ENCODE results near the gene PLG. TPM values are rescaled to one million over a fixed set of nuclear protein-coding genes. Genes with fewer than 3 reads are reported as not detected.
A peak's percentile ranks its signal among the peaks of the same experiment; 100 is the strongest.

Gene PLG
- total RNA-seq, 1 experiment from 2014 or later, result not detected

DNA sequence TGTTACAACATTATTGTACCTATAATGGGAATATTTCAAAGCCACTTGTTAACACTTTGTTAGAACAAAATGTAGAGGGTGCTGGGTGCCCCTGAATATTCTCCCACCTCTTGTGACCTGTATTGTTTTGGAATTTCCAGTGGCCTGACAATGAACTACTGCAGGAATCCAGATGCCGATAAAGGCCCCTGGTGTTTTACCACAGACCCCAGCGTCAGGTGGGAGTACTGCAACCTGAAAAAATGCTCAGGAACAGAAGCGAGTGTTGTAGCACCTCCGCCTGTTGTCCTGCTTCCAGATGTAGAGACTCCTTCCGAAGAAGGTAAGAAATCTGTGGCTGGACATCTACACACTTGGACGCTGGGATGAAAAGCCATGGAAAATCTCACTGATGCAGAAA is 28.9 kb downstream of the PLG start:
- Histone ChIP-seq H3K9me3 (ENCODE audit: insufficient read depth, low read depth) (no peaks in the 10 kb centered on the region), H3K27ac (no peak overlapping the region), H3K4me1 (replicated peaks; ENCODE audit: insufficient read depth) (no peaks in the 10 kb centered on the region), H4K20me1 (ENCODE audit: insufficient read depth) (no peaks in the 10 kb centered on the region), H3K4me2 (no peak overlapping the region), H3K4me3 (no peak overlapping the region), H3K36me3 (ENCODE audit: low read depth) (no peaks in the 10 kb centered on the region), H3K27me3 (ENCODE audit: insufficient read depth, low read depth) (no peaks in the 10 kb centered on the region), H3K9me2 (ENCODE audit: insufficient read depth) (no peaks in the 10 kb centered on the region), H3K79me2 (ENCODE audit: low read depth) (no peaks in the 10 kb centered on the region), H3F3A (ENCODE audit: insufficient read depth, low read depth) (no peaks in the 10 kb centered on the region), H2AFZ (no peak overlapping the region)
- TF ChIP-seq, protein P1, sequence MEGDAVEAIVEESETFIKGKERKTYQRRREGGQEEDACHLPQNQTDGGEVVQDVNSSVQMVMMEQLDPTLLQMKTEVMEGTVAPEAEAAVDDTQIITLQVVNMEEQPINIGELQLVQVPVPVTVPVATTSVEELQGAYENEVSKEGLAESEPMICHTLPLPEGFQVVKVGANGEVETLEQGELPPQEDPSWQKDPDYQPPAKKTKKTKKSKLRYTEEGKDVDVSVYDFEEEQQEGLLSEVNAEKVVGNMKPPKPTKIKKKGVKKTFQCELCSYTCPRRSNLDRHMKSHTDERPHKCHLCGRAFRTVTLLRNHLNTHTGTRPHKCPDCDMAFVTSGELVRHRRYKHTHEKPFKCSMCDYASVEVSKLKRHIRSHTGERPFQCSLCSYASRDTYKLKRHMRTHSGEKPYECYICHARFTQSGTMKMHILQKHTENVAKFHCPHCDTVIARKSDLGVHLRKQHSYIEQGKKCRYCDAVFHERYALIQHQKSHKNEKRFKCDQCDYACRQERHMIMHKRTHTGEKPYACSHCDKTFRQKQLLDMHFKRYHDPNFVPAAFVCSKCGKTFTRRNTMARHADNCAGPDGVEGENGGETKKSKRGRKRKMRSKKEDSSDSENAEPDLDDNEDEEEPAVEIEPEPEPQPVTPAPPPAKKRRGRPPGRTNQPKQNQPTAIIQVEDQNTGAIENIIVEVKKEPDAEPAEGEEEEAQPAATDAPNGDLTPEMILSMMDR (conservative IDR thresholded peaks at IDR 0.05), result peak; percentile 28; the same call in 1 of the 2 replicates
- no peak for TF ChIP-seq EZH2 (IDR thresholded peaks at IDR 0.05; ENCODE audit: low read depth)
- no TSS peak for BruUV-seq (replicated peaks)
- POLR2A ChIA-PET (ENCODE audit: unreplicated experiment), result no interaction called here
- DNase-seq, result no peak
- CTCF ChIA-PET, result no interaction called here
- intact Hi-C loops (cut with micrococcal nuclease; ENCODE audit: unreplicated experiment), result no loop called here

DNA sequence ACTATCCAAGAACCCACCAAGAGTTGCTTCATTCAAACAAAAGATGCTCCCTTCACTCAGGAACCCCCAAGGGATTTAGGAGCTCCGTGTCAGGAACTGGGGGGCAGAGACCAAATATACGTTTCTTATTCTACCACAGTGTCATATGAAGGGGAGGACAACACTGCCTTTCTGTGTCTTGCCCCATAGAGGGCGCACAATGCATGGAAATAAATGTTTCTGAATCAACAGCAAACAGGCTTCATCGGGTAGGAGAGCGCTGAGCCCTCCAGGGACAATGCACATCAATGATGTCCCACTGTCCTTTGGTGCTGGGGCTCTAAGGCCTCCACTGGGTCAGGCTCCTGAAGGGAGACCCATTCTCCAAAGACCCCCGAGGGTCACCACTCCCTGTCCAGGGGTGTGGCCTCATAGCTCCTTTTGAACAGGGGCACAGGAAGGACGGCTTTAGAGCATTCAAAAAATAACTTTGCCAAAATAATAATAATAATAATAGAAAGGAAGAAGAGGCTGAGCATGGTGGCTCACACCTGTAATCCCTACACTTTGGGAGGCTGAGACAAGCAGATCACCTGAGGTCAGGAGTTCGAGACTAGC is 31.1 kb downstream of the PLG start:
- intact Hi-C loops (cut with micrococcal nuclease; ENCODE audit: unreplicated experiment), result loop anchor here (1.0 to 2.0 kb wide), 2 partner anchors 638 to 641 kb away; no protein-coding TSS in a partner anchor
- Histone ChIP-seq H3K79me2 (ENCODE audit: low read depth) (no peaks in the 10 kb centered on the region), H3K27ac (no peak overlapping the region), H4K20me1 (ENCODE audit: insufficient read depth) (no peaks in the 10 kb centered on the region), H3K36me3 (ENCODE audit: low read depth) (no peaks in the 10 kb centered on the region), H3K4me1 (replicated peaks; ENCODE audit: insufficient read depth) (no peaks in the 10 kb centered on the region), H3K9me2 (ENCODE audit: insufficient read depth) (no peaks in the 10 kb centered on the region), H3K27me3 (ENCODE audit: insufficient read depth, low read depth) (no peaks in the 10 kb centered on the region), H2AFZ (no peak overlapping the region), H3K9me3 (ENCODE audit: insufficient read depth, low read depth) (no peaks in the 10 kb centered on the region), H3K4me3 (no peak overlapping the region), H3F3A (ENCODE audit: insufficient read depth, low read depth) (no peaks in the 10 kb centered on the region), H3K4me2 (no peak overlapping the region)
- no TSS peak for BruUV-seq (replicated peaks)
- DNase-seq, result peak in 1 of 2 experiments; percentile 6
- ChIA-PET POLR2A (ENCODE audit: unreplicated experiment) (no interaction called here), CTCF (interaction anchor here (0.6 kb wide), 1 partner anchor 616 kb away, joined by 3 read pairs; no protein-coding TSS in a partner anchor)
- no peak for TF ChIP-seq EZH2 (IDR thresholded peaks at IDR 0.05; ENCODE audit: low read depth)
- TF ChIP-seq, protein P1 (conservative IDR thresholded peaks at IDR 0.05), result peak; percentile 70

DNA sequence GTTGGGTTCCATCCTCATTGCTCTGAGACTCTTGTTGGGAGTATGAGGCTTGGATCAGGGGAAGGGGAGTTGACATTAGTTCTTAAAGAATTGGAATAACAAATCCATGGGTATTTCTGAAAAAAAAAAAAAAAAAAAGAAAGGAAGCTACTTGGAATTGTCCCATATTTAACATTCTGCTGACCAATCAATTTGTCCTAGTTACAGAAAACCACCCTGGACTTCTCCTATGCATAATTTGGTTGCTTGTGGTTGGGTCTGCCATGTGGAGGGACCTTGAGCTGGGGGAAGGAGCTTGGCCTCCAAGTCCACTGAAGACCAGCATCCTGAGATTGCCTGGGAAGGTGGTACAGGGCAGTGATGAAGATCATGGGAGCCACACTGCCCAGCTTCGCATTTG is 32.6 kb downstream of the PLG start:
- CTCF ChIA-PET, result interaction anchor here (0.5 to 0.6 kb wide), 2 partner anchors 634 to 871 kb away, joined by 3 to 4 read pairs; no protein-coding TSS in a partner anchor
- H3K4me3 ChIP-seq, result no peak overlapping the region
- no peaks in the 10 kb centered on the region for H3K36me3 ChIP-seq (ENCODE audit: low read depth)
- no peaks in the 10 kb centered on the region for H3K9me3 ChIP-seq (ENCODE audit: insufficient read depth, low read depth)
- H3K4me1 ChIP-seq (replicated peaks; ENCODE audit: insufficient read depth), result no peaks in the 10 kb centered on the region
- intact Hi-C loops (cut with micrococcal nuclease; ENCODE audit: unreplicated experiment), result no loop called here
- TF ChIP-seq EZH2 (IDR thresholded peaks at IDR 0.05; ENCODE audit: low read depth), result no peak
- POLR2A ChIA-PET (ENCODE audit: unreplicated experiment), result no interaction called here
- H3K27me3 ChIP-seq (ENCODE audit: insufficient read depth, low read depth), result no peaks in the 10 kb centered on the region
- H2AFZ ChIP-seq, result no peak overlapping the region
- H4K20me1 ChIP-seq (ENCODE audit: insufficient read depth), result no peaks in the 10 kb centered on the region
- H3K27ac ChIP-seq, result no peak overlapping the region
- H3K4me2 ChIP-seq, result no peak overlapping the region
- no TSS peak for BruUV-seq (replicated peaks)
- H3F3A ChIP-seq (ENCODE audit: insufficient read depth, low read depth), result no peaks in the 10 kb centered on the region
- DNase-seq, result no peak
- H3K9me2 ChIP-seq (ENCODE audit: insufficient read depth), result no peaks in the 10 kb centered on the region
- H3K79me2 ChIP-seq (ENCODE audit: low read depth), result no peaks in the 10 kb centered on the region

DNA sequence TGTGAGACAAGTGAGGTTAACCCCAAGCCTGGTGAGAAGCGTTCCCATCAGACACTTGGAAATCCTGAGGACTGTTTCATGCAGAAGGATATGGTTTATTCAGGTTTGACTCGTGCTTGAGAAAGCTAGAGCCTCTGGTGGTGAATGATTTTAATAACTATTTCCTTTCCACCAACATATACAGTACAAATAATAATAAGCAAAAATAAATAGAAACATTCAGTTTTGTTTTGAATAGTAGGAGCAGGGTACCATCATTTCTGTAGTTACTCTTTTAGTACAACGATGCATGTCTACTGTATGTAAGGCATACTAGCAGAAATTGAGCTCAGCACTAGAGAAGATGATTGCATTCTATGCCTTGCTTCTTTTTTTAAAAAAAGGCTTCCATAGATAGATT is 33.5 kb downstream of the PLG start:
- no peak for DNase-seq
- BruUV-seq (replicated peaks), result no TSS peak
- Histone ChIP-seq H3K4me3 (no peak overlapping the region), H3K4me2 (no peak overlapping the region), H4K20me1 (ENCODE audit: insufficient read depth) (no peaks in the 10 kb centered on the region), H3K9me3 (ENCODE audit: insufficient read depth, low read depth) (no peaks in the 10 kb centered on the region), H3K27me3 (ENCODE audit: insufficient read depth, low read depth) (no peaks in the 10 kb centered on the region), H3K79me2 (ENCODE audit: low read depth) (no peaks in the 10 kb centered on the region), H3K36me3 (ENCODE audit: low read depth) (no peaks in the 10 kb centered on the region), H2AFZ (no peak overlapping the region), H3K4me1 (replicated peaks; ENCODE audit: insufficient read depth) (no peaks in the 10 kb centered on the region), H3K27ac (no peak overlapping the region), H3K9me2 (ENCODE audit: insufficient read depth) (no peaks in the 10 kb centered on the region), H3F3A (ENCODE audit: insufficient read depth, low read depth) (no peaks in the 10 kb centered on the region)
- intact Hi-C loops (cut with micrococcal nuclease; ENCODE audit: unreplicated experiment), result no loop called here
- POLR2A ChIA-PET (ENCODE audit: unreplicated experiment), result no interaction called here
- TF ChIP-seq, protein P1 (conservative IDR thresholded peaks at IDR 0.05), result no peak
- CTCF ChIA-PET, result no interaction called here

Measured in PC-9 (cell line).